Left lobe of liver (tissue), 2 donors: ENCODE measurements around the gene APBA3. TPM values are rescaled to one million over a fixed set of nuclear protein-coding genes. Genes with fewer than 3 reads are reported as not detected.
A peak's percentile ranks its signal among the peaks of the same experiment; 100 is the strongest.
"Not testable (repeated sequence)": the region's sequence is repeated elsewhere in the genome, so short reads cannot be mapped to it uniquely, and the experiment has no call there.

Source experiments
- ATAC-seq: fragments of 200-7000 bp; cut with Tn5 transposase; one replicate; pipeline ENCODE4 v1.9.1; 2020; ENCODE audit warnings: mild to moderate bottlenecking, moderate library complexity
- DNase-seq: peaks from one replicate; pipeline ENCODE4 v3.0.0-alpha.2; 2020; ENCODE audit warnings: low spot score
- total RNA-seq: library from RNA; stranded (reverse); gene quantifications from one replicate; pipeline ENCODE4 v1.2.1, GENCODE V29; 2021
- donor health status: DM: no; HTN: no; CAD: no; lungs with moderate emphysema.
- donor health status: DM: no; HTN: yes; CAD: no.

The APBA3 gene
- total RNA-seq, 1 donor from 2014 or later: 18.6 TPM

- ATAC-seq (no peak), DNase-seq (no peak)
Measured at GRCh38 chr19:3773814-3774515, 12.5 kb upstream of the APBA3 start.

DNA sequence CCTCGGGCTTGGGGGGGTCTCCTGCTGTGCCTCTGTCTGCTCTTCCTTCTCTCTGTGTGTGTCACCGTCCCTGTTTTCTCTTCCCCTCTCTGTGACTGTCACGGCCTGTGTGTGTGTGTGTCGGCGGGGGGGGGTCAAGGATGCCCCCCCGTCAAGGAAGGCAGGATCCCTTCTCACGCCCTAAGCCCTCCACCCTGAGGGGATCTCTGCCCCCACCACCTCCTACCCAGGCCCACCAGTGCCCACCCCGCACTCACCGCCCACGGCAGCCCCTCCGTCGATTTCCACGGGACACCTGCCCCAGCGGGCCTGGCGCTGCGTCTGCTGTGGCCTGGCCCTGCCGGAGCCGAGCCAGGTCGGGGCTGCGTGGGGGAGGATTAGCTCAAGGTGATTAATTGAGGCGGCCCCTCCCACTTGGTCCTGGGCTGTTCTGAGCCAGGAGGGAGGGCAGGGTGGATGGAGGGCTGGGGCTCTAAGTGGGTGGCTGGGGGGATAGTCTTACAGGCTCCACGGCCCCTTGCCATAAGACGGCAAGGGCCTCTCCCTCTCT is 10.5 kb upstream of the APBA3 start, which contains the start of gene RAX2:
Gene RAX2 (minus strand): TSS at position 323 of the 550 bp plus-strand sequence. CDS start 486 bp downstream, outside the sequence.
- DNase-seq (no peak), ATAC-seq (no peak)

GRCh38 chr19:3771000-3771905 is 9.8 kb upstream of the APBA3 start:
- no peak for ATAC-seq
- DNase-seq: no peak

DNA sequence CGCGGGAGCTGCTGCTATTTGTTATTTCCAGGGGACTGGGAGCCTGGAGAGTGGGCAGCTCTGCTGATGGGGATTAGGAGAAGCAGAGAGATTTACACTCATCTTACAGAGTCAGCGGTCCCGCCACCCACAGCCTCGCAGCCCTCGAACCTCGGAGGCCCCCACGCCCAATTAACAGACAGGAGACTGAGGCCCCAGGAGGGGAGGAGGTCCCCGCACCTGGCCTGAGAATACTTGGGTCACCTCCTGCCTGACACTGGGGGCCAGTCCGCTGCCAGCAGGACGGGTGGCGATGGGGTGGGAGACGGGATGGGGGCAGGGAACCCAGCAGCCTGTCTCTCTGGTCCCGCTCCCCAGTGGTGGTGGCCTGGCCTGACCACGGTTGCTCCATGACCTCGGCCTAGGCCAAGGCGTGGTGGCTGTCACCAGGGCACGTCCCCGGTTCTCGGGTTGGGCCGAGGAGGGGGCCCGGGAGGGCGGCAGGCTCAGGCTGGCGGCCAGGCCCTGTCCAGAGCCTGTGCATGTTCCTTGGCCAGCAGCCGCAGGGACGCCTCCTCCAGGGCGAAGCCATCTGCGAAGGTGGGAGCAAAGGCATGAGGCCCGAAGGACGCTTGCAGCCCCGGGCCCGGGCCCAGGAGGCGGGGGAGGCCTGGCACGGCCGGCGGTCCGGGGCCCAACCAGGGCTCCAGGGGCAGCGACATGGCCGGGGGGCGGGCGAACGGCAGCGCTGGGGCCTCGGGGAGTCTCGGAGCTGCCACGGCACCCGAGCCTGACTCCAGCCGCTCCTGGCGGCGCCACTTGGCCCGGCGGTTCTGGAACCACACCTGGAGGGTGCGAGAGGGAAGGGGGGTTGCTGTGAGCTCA is 8.9 kb upstream of the APBA3 start:
- ATAC-seq (no peak), DNase-seq (no peak)

GRCh38 chr19:3769494-3769893 is 8.0 kb upstream of the APBA3 start:
- no peak for ATAC-seq
- DNase-seq: no peak

DNA sequence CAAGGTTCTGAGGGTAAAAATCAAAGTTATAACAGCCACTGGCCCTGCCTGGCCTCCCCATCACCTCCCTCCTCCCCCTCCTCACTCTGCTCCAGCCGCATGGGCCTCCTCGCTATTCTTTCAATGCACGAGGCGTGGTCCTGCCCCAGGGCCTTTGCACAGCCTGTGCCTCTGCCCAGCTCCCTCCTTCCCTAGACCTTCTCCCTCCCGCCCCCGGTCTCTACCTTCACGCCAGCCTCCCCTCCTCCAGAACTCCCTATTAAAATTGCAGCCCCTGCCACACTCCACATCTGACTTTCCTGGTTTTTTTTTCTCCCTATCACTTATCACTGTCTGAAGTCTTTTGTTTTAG is 7.2 kb upstream of the APBA3 start:
- ATAC-seq: no peak
- no peak for DNase-seq

GRCh38 chr19:3768015-3768747 is 6.7 kb upstream of the APBA3 start:
- ATAC-seq: no peak
- DNase-seq: no peak

DNA sequence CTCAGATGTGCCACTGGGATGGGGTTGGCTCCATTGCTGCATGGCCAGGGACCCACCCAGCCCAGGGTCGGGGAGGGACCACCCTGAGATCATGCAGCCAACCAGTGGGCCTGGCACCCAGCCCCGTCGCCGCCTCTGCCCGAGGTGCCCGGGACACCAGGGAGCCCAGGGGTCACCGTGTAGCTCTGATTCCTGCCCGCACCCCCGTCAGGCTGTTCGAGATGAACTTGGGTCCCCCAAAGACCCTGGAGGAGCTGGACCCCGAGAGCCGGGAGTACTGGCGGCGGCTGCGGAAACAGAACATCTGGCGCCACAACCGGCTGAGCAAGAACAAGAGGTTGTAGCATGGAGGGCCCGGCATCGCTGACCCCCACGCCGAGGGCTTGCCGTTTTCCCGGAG is 5.6 kb upstream of the APBA3 start:
- no peak for ATAC-seq

GRCh38 chr19:3766520-3766919 is 5.0 kb upstream of the APBA3 start:
- DNase-seq (no peak), ATAC-seq (no peak)

More for the DNA sequence above, 5.6 kb upstream of the APBA3 start:
- no peak for DNase-seq

DNA sequence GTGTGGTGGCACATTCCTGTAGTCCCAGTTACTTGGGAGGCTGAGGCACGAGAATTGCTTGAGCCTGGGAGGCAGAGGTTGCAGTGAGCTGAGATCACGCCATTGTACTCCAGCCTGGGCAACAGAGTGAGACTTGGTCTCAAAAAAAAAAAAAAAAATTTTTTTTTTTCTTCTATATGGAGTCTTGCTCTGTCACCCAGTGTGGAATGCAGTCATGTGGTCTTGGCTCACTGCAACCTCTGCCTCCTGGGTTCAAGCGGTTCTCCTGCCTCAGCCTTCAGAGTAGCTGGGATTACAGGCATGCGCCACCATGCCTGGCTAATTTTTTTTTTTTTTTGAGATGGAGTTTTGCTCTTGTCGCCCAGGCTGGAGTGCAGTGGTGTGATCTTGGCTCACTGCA is 4.3 kb upstream of the APBA3 start:
- not testable (repeated sequence) for DNase-seq, ATAC-seq

- no peak for DNase-seq
- ATAC-seq: no peak
Measured at GRCh38 chr19:3765121-3765520, 3.6 kb upstream of the APBA3 start.

- ATAC-seq (peak; percentile 87), DNase-seq (peak; percentile 100)
Measured at GRCh38 chr19:3762501-3763459, 1.3 kb upstream of the APBA3 start, which contains the start of gene MRPL54. Gene MRPL54 (plus strand): TSS chr19:3762682. CDS start chr19:3762701, 19 bp downstream.

- ATAC-seq (no peak), DNase-seq (no peak)
Measured at GRCh38 chr19:3762130-3762473, 610 bp upstream of the APBA3 start.

- no peak for ATAC-seq
- DNase-seq: no peak
Measured at GRCh38 chr19:3760871-3761361, 576 bp downstream of the APBA3 start.

- no peak for DNase-seq
- ATAC-seq: no peak
Measured at GRCh38 chr19:3759482-3760254, 1.8 kb downstream of the APBA3 start.

GRCh38 chr19:3758297-3758696 is 3.2 kb downstream of the APBA3 start:
- ATAC-seq, DNase-seq: not testable (repeated sequence)

DNA sequence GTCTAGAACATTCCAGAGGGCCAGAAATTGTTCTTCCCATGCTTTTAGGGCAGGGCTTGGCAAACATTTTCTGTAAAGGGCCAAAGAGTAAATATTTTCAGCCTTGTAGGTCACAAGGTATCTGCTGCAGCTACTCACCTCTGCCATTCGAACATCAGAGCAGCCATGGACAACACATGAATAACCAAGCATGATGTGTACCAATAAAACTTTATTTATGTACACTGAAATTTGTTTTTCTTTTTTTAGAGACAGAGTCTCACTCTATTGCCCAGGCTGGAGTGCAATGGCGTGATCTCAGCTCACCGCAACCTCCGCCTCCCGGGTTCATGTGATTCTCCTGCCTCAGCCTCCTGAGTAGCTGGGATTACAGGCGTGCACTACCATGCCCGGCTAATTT is 3.8 kb downstream of the APBA3 start:
- ATAC-seq: not testable (repeated sequence)

More for the DNA sequence above, 3.8 kb downstream of the APBA3 start:
- not testable (repeated sequence) for DNase-seq
